Mucosa of descending colon (tissue), 3 donors: ENCODE results near the gene CPSF7. TPM values are rescaled to one million over a fixed set of nuclear protein-coding genes. Genes with fewer than 3 reads are reported as not detected.
A peak's percentile ranks its signal among the peaks of the same experiment; 100 is the strongest.
"Not testable (repeated sequence)": the region's sequence is repeated elsewhere in the genome, so short reads cannot be mapped to it uniquely, and the experiment has no call there.

Source experiments
- ATAC-seq: fragments of 200-7000 bp; cut with Tn5 transposase; one replicate; pipeline ENCODE4 v1.9.1; 2020; ENCODE audit warnings: mild to moderate bottlenecking, moderate library complexity
- DNase-seq, 3 donors: peaks; one replicate each; pipeline ENCODE4 v3.0.0-alpha.2; 2020
- H3K36me3 ChIP-seq: fragments of 200-600 bp; one replicate; pipeline ENCODE4 v1.8.0; 2021; ENCODE audit warnings: low read depth, mild to moderate bottlenecking
- H3K4me1 ChIP-seq: fragments of 200-600 bp; one replicate; pipeline ENCODE4 v1.8.0; 2021; ENCODE audit warnings: low read depth, mild to moderate bottlenecking
- H3K4me3 ChIP-seq: fragments of 200-600 bp; one replicate; pipeline ENCODE4 v1.8.0; 2021; ENCODE audit warnings: mild to moderate bottlenecking
- H3K9me3 ChIP-seq: fragments of 200-600 bp; one replicate; pipeline ENCODE4 v1.8.0; 2021; ENCODE audit warnings: mild to moderate bottlenecking
- CTCF ChIP-seq: fragments of 200-600 bp; IDR thresholded peaks from one replicate; pipeline ENCODE4 v1.8.0; 2022; ENCODE audit warnings: antibody characterized with exemption, mild to moderate bottlenecking
- intact Hi-C, 2 donors: fragments of 100-400 bp; cut with DNase I in 1 of 2; cut with micrococcal nuclease in 1 of 2; formaldehyde crosslinking; loops; one replicate each; pipeline versions ENCODE4 v1.11.0 to v1.11.1; 2022; cut with DNase I, micrococcal nuclease
- total RNA-seq, 3 donors: library from RNA; stranded (reverse); fragmentation: NEBNext Ultra II Directional in 2 of 3; extraction: Animal tissue kit (Norgen Biotek cat#: 25700) in 2 of 3; gene quantifications; one replicate each; pipeline versions ENCODE4 v1.2.1 to v1.2.4, GENCODE V29; 2021 to 2023
- donor health status: DM: no; HTN: no; CAD: no; lungs with moderate emphysema.
- donor health status: DM: no; HTN: no; CAD: no.
- donor health status: DM: no; HTN: yes; CAD: no.

The CPSF7 gene
- total RNA-seq, 3 donors from 2014 or later: 60.8 to 69.6 (median 64.7) TPM

DNA sequence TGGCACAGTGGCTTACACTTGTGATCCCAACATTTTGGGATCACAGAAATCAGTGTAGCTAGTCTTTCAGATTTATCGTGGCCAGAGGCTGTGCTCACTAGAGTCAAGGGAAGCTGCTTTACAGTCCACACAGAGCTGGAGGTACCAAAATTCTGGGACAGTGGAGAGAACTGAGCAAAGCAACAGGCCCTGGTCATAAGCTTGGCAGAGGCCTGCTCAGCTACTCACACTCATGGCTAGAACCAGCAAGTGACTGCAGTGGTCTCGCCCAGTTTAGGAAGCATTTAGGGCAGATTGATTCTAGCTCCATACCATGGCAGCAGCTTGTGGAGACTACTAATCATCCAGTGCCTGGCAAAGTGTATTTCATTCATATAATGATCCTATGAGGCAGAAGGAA, 28.6 kb downstream of the CPSF7 start:
- DNase-seq: no peak
- intact Hi-C loops: no loop called here
- Histone ChIP-seq H3K9me3 (no peaks in the 10 kb centered on the region), H3K4me1 (no peaks in the 10 kb centered on the region), H3K4me3 (no peak overlapping the region), H3K36me3 (peaks cover 10% of the 10 kb centered on the region)
- TF ChIP-seq CTCF: no peak
- no peak for ATAC-seq

DNA sequence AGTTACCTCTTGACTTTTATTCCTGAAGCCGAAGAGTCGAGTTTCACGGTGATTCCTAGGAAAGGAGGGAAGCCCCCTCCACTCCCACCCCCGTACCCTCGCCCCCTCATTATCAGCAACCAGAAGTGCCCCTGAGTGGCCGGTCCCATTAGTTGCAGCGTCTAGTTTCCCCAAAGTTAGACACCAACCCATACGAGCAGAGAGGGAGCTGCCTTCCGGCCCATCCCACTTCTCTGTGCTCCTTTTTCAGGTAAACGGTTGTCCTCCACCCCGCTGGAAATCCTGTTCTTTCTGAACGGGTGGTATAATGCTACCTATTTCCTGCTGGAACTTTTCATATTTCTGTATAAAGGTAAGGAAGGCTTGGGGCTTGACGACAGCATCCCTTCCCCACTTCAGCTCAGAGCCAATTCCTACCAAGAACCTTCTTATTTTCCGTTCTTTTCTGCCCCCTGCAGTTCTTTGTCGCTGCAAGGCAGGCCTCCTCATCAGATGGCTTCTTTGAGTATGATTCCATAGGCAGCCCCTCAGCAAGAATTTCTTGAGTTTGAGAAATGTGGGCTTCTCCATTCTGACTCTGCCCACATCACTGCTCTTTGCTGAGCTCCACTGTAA, 36.7 kb downstream of the CPSF7 start:
- H3K36me3 ChIP-seq: peaks cover 4% of the 10 kb centered on the region
- H3K4me3 ChIP-seq: peak overlapping the region; percentile 40
- intact Hi-C loops: no loop called here
- H3K4me1 ChIP-seq: peaks cover 13% of the 10 kb centered on the region
- DNase-seq (peak in 1 of 3 donors; percentile 27), ATAC-seq (peak; percentile 56)
- no peak for TF ChIP-seq CTCF
- no peaks in the 10 kb centered on the region for H3K9me3 ChIP-seq

GRCh38 chr11:61390161-61390560, 39.6 kb downstream of the CPSF7 start:
- intact Hi-C loops: no loop called here
- TF ChIP-seq CTCF: no peak
- ATAC-seq (no peak), DNase-seq (no peak)
- Histone ChIP-seq H3K4me1 (peaks cover 13% of the 10 kb centered on the region), H3K36me3 (no peaks in the 10 kb centered on the region), H3K9me3 (no peaks in the 10 kb centered on the region), H3K4me3 (no peak overlapping the region)

DNA sequence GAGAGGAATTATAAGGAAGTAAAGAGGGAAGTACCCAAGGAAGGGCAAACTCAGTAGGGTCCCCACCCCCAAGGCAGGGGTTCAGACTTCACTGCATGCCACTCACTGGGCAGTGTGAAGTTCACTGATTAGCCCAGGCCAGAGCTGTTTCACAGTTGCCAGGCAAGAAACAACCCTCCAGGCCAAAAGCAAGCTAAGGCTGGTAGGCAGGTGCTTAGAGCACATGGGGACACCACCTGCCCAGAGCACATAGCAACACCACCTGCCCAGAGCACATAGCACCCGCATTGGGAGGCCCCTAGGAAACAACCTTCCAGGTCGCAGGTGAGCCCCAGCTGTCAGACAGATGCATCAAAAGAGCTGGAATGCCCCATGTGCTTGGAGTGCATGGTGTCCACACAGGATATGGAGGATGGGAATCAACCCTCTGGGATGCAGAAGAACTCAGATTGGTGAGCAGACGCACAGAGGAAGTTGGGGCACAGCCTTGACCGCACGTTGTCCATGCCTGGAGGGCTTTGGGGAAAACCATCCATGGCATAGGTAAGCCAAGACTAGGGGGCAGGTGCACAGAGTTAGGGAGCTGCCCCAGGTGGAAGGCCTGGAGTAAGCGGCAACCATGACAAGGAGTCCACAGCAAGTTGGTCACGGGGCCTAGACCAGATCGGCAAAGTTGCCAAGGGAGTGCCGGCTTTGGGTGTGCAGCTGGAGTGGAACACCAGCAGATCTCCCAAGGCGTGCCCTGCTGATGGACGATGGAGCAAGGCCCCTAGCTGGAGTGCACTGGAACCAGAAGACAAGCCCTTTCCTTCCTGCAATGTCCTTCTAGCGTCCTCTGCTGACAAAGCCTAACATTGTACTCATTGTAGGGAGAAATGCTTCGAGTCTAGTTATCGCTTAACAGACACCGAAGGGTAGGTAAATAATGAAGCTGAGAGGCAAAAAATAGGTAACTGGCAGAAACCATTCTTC, 45.2 kb downstream of the CPSF7 start:
- ATAC-seq (peak; percentile 39), DNase-seq (peak in 1 of 3 donors; percentile 36)
- TF ChIP-seq CTCF: no peak
- Histone ChIP-seq H3K9me3 (no peaks in the 10 kb centered on the region), H3K4me1 (peaks cover 4% of the 10 kb centered on the region), H3K36me3 (no peaks in the 10 kb centered on the region), H3K4me3 (no peak overlapping the region)
- intact Hi-C loops: loop anchor here (2.0 to 5.0 kb wide), 2 partner anchors 47 to 48 kb away; no protein-coding TSS in a partner anchor

DNA sequence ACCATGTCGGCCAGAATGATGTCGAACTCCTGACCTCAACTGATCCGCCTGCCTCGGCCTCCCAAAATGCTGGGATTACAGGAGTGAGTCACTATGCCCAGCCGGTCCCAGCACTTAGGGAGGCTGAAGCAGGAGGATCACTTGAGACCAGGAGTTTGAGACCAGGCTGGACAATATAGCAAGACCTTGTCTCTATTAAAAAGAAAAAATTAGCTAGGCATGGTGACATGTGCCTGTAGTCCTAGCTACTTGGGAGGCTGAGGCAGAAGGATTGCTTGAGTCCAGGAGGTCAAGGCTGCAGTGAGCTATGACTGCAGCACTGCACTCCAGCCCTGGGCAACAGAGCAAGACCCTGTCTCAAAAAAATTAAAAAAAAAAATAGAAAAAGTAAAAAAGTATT, 45.9 kb downstream of the CPSF7 start:
- not testable (repeated sequence) for H3K9me3 ChIP-seq, H3K4me1 ChIP-seq, H3K36me3 ChIP-seq, DNase-seq, H3K4me3 ChIP-seq, ATAC-seq
- intact Hi-C loops: loop anchor here (2.0 to 5.0 kb wide), 2 partner anchors 47 kb away; no protein-coding TSS in a partner anchor

DNA sequence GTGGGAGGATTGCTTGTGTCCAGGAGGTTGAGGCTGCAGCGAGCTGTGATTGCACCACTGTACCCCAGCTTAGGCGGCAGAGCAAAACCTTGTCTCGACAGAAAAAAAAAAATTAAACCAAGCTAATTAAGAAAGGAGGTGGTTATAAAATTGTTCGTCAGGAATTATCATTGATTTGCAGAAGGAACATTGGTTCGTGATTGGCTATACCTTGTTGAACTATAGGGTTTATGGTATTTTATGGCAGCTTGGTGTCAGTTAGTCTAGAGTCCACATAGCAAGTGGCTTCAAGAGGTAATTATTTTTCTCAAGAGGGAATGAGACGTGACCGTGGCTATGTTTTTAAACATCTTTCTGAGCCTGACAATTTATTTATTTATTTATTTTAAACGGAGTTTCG, 48.9 kb downstream of the CPSF7 start:
- peak; percentile 79 for ATAC-seq
- TF ChIP-seq CTCF: no peak
- Histone ChIP-seq H3K4me1 (peaks cover 4% of the 10 kb centered on the region), H3K36me3 (no peaks in the 10 kb centered on the region), H3K4me3 (no peak overlapping the region), H3K9me3 (no peaks in the 10 kb centered on the region)
- intact Hi-C loops: loop anchor here in 1 of 2 donors (5.0 kb wide), 1 partner anchor 44 kb away; no protein-coding TSS in a partner anchor
- no peak for DNase-seq
